K562 (cell line): ENCODE results near the gene ACSF3. TPM values are rescaled to one million over a fixed set of nuclear protein-coding genes. Genes with fewer than 3 reads are reported as not detected.

ENCODE experiments used
- COPS2 ChIP-seq: fragments of 450-650 bp; conservative IDR thresholded peaks from 2 replicates; pipeline ENCODE4 v1.6.1; 2016; ENCODE audit warnings: mild to moderate bottlenecking, moderate library complexity
- DACH1 ChIP-seq: fragments of 450-650 bp; IDR thresholded peaks from 2 replicates; pipeline ENCODE4 v1.6.1; 2018; ENCODE audit not compliant: partially characterized antibody
- KDM1A ChIP-seq, 2 experiments: fragments of 450-650 bp; IDR thresholded peaks; 2 replicates each; pipeline ENCODE4 v1.6.1; 2016; ENCODE audit warnings: mild to moderate bottlenecking in 2 of 2
- RAD21 ChIP-seq, 2 experiments: fragments of 250-450 bp in 1 of 2; fragments of 450-650 bp in 1 of 2; sonication (Bioruptor Pico) in 1 of 2; formaldehyde crosslinking in 1 of 2; IDR thresholded peaks in 1 of 2; conservative IDR thresholded peaks in 1 of 2; 2 replicates each; pipeline versions ENCODE4 v1.4.0 to v1.8.0; 2020 to 2022; ENCODE audit warnings: mild to moderate bottlenecking in 2 of 2, moderate library complexity in 1 of 2
- SAFB ChIP-seq: fragments of 200-400 bp; formaldehyde crosslinking; IDR thresholded peaks from 2 replicates; pipeline ENCODE4 v1.6.1; 2017; ENCODE audit warnings: low read depth, low read length, borderline replicate concordance
- SIRT6 ChIP-seq: IDR thresholded peaks from one replicate; pipeline ENCODE4 v1.6.1; 2012; ENCODE audit warnings: low read depth, mild to moderate bottlenecking, control low read depth, inconsistent platforms, low read length, moderate library complexity
- STAG1 ChIP-seq: sonication (generic); formaldehyde crosslinking; IDR thresholded peaks from 2 replicates; pipeline ENCODE4 v1.5.0; 2020; ENCODE audit warnings: missing genetic modification reagents, borderline replicate concordance
- ZFX ChIP-seq: sonication (generic); formaldehyde crosslinking; IDR thresholded peaks from 2 replicates; pipeline ENCODE4 v1.8.0; 2022; ENCODE audit warnings: mild to moderate bottlenecking, missing genetic modification reagents, moderate library complexity
- ZKSCAN3 ChIP-seq: fragments of 250-450 bp; sonication (Bioruptor Pico); IDR thresholded peaks from 2 replicates; pipeline ENCODE4 v1.4.0; 2020
- ZNF263 ChIP-seq: sonication (generic); formaldehyde crosslinking; IDR thresholded peaks from 2 replicates; pipeline ENCODE4 v1.8.0; 2022; ENCODE audit warnings: mild to moderate bottlenecking, missing genetic modification reagents, borderline replicate concordance
- ZNF436 ChIP-seq: fragments of 250-450, 450-650 bp; sonication (Bioruptor Pico); formaldehyde crosslinking; IDR thresholded peaks from 2 replicates; pipeline ENCODE4 v1.7.0; 2020; ENCODE audit warnings: mild to moderate bottlenecking
- ZNF717 ChIP-seq: fragments of 250-450 bp; sonication (Bioruptor Pico); IDR thresholded peaks from 2 replicates; pipeline ENCODE4 v1.5.0; 2021
- polyA plus RNA-seq, 8 experiments: library from polyadenylated mRNA; depleted of rRNA in 4 of 8; stranded (reverse) in 5 of 8; unstranded in 3 of 8; fragments of >200 nt; fragmentation: Nextera tagmentation in 2 of 8; fragmentation: Illumina TruSeq in 1 of 8; extraction: Ambion mirVana in 2 of 8; extraction: Trizol in 1 of 8; gene quantifications; 2 replicates each; pipeline versions ENCODE4 v1.2.1 to v1.2.3, GENCODE V29; 2011 to 2014; ENCODE audit warnings: inconsistent platforms in 1 of 8, missing spikeins in 1 of 8
- total RNA-seq, 7 experiments: library from RNA; depleted of rRNA in 6 of 7; stranded (reverse); fragments of >200 nt in 6 of 7; fragmentation: Illumina TruSeq in 2 of 7; extraction: Trizol in 2 of 7; gene quantifications; 2 replicates each; pipeline versions ENCODE4 v1.2.1 to v1.2.3, GENCODE V29; 2011 to 2021; ENCODE audit warnings: low replicate concordance in 1 of 7
- TF ChIP-seq, protein P1 (sequence below), 2 experiments: fragments of 450-650 bp; formaldehyde crosslinking in 1 of 2; IDR thresholded peaks; 2 replicates each; pipeline versions ENCODE4 v1.4.0 to v1.6.1; 2014 to 2020; ENCODE audit warnings: mild to moderate bottlenecking in 2 of 2, borderline replicate concordance in 1 of 2, low read depth in 1 of 2

Gene ACSF3
- total and polyA plus RNA-seq, 9 of the 15 experiments (the other 6 are each of a cell fraction or from before 2014, with no cell fraction given): 0.77 to 32.8 (median 14.7) TPM

DNA sequence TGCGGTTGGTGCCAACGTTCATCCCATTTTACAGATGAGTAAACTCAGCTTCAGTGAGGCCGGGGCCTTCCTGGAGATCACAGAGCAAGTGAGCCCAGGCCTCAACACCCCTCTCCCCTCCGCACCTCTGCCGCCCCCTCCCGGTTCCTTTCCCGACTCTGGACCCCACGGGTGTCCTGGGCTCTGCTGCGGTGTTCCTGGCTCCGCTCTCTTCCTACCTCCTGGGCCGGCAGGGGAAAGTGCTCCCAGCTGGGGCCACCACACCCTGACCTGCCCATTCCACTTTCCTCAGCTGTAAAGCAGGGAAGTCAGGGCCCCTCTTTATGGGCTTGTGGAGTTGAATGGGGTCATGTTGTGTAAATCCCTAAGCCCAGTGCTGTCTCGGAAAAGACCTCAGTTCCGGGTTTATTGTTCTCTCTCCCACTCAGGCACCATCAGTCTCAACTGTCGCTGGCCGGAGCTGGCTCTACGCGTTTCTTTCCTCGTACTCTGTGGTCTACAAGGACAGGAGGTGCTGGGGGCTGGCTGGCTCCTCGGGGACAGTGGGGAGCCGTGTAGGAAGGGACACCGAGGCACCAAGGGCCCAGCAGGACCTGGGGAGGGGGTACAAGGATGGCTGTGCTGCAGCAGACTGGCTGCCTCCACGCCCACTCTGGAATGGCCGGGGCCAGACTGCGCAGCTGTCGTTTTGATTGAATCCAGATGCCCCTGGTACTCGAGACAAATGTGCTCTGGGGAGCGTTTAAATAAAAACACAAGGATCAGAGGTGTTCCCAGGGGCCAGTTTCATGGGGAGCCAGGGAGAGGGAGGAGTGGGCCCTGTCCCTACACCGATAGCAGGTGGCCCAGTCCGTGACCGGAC, 21.7 kb upstream of the ACSF3 start (continued):
- TF ChIP-seq DACH1 (no peak), ZNF436 (CRISPR knock-in tag) (no peak), RAD21 (CRISPR knock-in tag; conservative IDR thresholded peaks at IDR 0.05 in 1 of 2, IDR thresholded peaks at IDR 0.05 in 1 of 2) (peak in 1 of 2 experiments; percentile 42; a peak in 2 of 4 replicates), SIRT6 (no peak), COPS2 (no peak), ZKSCAN3 (CRISPR knock-in tag) (no peak), ZNF263 (peak; percentile 28; the same call in 1 of the 2 replicates), SAFB (no peak), ZFX (CRISPR knock-in tag) (no peak), ZNF717 (CRISPR knock-in tag) (no peak), STAG1 (CRISPR knock-in tag) (no peak), KDM1A (IDR thresholded peaks at IDR 0.05) (0 out of 4 replicates have a peak, but pooled peaks of 1 of the 2 experiments have one; percentile 7)
- TF ChIP-seq, protein P1, sequence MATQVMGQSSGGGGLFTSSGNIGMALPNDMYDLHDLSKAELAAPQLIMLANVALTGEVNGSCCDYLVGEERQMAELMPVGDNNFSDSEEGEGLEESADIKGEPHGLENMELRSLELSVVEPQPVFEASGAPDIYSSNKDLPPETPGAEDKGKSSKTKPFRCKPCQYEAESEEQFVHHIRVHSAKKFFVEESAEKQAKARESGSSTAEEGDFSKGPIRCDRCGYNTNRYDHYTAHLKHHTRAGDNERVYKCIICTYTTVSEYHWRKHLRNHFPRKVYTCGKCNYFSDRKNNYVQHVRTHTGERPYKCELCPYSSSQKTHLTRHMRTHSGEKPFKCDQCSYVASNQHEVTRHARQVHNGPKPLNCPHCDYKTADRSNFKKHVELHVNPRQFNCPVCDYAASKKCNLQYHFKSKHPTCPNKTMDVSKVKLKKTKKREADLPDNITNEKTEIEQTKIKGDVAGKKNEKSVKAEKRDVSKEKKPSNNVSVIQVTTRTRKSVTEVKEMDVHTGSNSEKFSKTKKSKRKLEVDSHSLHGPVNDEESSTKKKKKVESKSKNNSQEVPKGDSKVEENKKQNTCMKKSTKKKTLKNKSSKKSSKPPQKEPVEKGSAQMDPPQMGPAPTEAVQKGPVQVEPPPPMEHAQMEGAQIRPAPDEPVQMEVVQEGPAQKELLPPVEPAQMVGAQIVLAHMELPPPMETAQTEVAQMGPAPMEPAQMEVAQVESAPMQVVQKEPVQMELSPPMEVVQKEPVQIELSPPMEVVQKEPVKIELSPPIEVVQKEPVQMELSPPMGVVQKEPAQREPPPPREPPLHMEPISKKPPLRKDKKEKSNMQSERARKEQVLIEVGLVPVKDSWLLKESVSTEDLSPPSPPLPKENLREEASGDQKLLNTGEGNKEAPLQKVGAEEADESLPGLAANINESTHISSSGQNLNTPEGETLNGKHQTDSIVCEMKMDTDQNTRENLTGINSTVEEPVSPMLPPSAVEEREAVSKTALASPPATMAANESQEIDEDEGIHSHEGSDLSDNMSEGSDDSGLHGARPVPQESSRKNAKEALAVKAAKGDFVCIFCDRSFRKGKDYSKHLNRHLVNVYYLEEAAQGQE (IDR thresholded peaks at IDR 0.05; ENCODE audit: borderline replicate concordance): peak; percentile 52; the same call in 1 of the 2 replicates
- TF ChIP-seq, protein P1 (CRISPR knock-in tag; IDR thresholded peaks at IDR 0.05; ENCODE audit: low read depth): no peak
